GM18519 (cell line): Measurements from ENCODE around the gene ATP2B2.

ENCODE experiments used
- ATAC-seq: cut with Tn5 transposase; IDR thresholded peaks from one replicate; pipeline ENCODE4 v1.9.1; 2021; ENCODE audit warnings: mild to moderate bottlenecking, moderate library complexity; ENCODE audit not compliant: unreplicated experiment, low FRiP score

Gene ATP2B2

GRCh38 chr3:10512687-10513086 lies 7.3 kb upstream of the ATP2B2 start:
- no peak for ATAC-seq

- no peak for ATAC-seq
Observed at GRCh38 chr3:10511809-10512494, 6.6 kb upstream of the ATP2B2 start.

GRCh38 chr3:10510743-10511432 lies 5.5 kb upstream of the ATP2B2 start:
- no peak for ATAC-seq

GRCh38 chr3:10510086-10510742 lies 4.8 kb upstream of the ATP2B2 start:
- no peak for ATAC-seq

- no peak for ATAC-seq
Observed at GRCh38 chr3:10509325-10509724, 3.9 kb upstream of the ATP2B2 start.

GRCh38 chr3:10508619-10509260 lies 3.4 kb upstream of the ATP2B2 start:
- no peak for ATAC-seq

- ATAC-seq = no peak
Observed at GRCh38 chr3:10508235-10508618, 2.8 kb upstream of the ATP2B2 start.

- no peak for ATAC-seq
Observed at GRCh38 chr3:10507331-10507730, 1.9 kb upstream of the ATP2B2 start.

- no peak for ATAC-seq
Observed at GRCh38 chr3:10506696-10507095, 1.3 kb upstream of the ATP2B2 start.

- no peak for ATAC-seq
Observed at GRCh38 chr3:10505791-10506585, 602 bp upstream of the ATP2B2 start.

- no peak for ATAC-seq
Observed at GRCh38 chr3:10504171-10505049, 976 bp downstream of the ATP2B2 start.

GRCh38 chr3:10503217-10503796 lies 2.1 kb downstream of the ATP2B2 start:
- ATAC-seq = no peak

GRCh38 chr3:10502185-10502880 lies 3.1 kb downstream of the ATP2B2 start:
- no peak for ATAC-seq

GRCh38 chr3:10501664-10502052 lies 3.7 kb downstream of the ATP2B2 start:
- no peak for ATAC-seq

GRCh38 chr3:10500717-10501663 lies 4.4 kb downstream of the ATP2B2 start:
- ATAC-seq = no peak

- ATAC-seq = no peak
Observed at GRCh38 chr3:10498271-10498670, 7.1 kb downstream of the ATP2B2 start.

GRCh38 chr3:10497439-10497838 lies 7.9 kb downstream of the ATP2B2 start:
- no peak for ATAC-seq
